Activated CD8-positive, alpha-beta memory T cell treated with anti-CD3 and anti-CD28 coated beads, Interleukin-2, amount 50 U/mL, for 1 hour (primary cell): Measurements from ENCODE around the gene DYNLRB1.
A peak's percentile ranks its signal among the peaks of the same experiment; 100 is the strongest.
"Not testable (repeated sequence)": the region's sequence is repeated elsewhere in the genome, so short reads cannot be mapped to it uniquely, and the experiment has no call there.

ENCODE experiments used
- DNase-seq: peaks from one replicate; pipeline ENCODE4 v3.0.0-alpha.2; 2020; ENCODE audit errors: extremely low read depth

Gene DYNLRB1

DNA sequence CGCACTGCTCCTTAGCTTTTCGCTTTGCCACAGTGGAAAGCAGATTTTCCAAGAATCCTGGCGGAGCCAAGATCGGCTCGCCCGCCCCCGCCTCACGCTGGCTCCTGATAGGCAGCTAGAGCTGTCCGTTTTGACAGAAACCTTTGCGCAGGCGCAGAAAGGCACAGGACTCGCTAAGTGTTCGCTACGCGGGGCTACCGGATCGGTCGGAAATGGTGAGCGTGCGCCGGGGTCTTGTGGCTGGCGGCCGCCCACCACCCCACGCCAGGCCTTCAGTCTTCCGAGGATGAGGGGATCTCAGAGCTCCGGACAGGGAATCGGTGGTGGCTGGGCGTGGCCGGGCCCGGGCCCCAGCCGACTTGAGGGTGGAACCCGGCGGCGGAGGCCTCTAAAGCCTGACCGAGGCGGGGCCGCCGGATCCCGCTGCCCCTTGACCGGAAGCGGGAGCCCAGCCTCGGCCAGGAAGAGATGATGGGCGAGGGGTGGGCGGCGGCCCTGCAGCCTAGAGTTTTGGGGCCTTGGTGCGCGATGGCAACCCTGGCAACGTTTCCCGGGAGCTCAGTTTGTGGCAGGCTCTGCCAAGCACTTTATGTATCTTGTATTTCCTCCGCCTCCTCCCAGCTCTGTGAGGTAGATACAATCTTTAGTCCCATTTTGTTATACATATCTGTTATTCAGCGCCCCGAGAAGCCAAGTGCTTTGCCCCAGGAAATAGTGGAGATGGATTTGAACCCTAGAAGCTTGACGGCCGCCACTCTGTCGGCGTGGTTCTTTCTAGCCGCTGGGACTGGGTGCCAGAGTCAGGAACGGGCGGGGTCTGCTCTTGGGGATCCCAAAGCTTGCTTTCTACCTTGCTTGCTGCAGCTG lies at the start of gene DYNLRB1:
Gene DYNLRB1, plus strand, starts transcription at position 176 of the 867 bp plus-strand sequence. Its CDS starts 37 bp downstream, at position 213.
- DNase-seq, result peak; percentile 95

DNA sequence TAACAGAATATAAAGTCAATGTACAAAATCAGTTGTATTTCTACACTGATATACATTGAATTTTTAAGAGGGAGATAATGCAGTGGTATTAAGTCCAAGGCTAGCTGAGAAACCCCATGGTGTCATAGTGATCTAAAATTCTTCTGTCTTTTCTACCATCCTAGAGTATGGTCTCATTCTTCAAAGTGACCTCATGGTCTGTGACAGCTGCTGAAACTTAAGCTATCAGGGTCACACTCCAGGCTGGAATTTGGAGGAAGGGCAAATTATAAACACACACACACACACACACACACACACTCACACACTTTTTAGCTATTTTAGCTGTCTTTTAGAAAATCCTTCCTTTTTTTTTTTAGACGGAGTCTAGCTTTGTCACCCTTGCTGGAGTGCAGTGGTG lies 47.3 kb upstream of the DYNLRB1 start:
- DNase-seq, result no peak

DNA sequence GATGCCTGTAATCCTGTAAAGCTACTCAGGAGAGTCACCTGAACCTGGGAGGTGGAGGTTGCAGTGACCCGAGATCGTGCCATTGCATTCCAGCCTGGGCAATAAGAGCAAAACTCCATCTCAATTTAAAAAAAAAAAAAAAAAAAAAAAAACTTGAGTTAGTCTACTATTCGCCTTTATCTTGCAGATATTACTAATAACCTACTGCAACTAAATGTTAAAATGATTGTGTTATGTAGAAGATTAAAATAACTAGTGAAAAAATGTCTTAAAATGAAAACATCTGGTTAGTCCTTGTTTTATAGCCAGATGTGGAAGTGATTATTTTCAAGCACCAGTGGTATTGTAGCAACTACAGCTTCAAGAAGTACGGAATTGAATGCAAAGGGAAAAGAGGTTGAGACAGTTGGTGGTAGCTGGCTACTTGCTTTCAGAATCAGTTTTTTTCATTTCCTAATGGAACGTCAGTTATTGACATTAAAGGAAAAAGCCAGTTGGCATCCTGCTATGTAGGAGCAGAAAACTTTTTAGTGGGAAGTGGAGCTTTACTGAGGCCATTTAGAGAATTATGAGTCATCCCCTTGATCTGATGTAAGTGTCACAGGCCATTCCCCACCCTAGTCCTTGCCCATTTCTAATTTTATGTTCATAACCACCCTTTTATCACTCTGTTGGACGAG lies 43.8 kb upstream of the DYNLRB1 start:
- no peak for DNase-seq

DNA sequence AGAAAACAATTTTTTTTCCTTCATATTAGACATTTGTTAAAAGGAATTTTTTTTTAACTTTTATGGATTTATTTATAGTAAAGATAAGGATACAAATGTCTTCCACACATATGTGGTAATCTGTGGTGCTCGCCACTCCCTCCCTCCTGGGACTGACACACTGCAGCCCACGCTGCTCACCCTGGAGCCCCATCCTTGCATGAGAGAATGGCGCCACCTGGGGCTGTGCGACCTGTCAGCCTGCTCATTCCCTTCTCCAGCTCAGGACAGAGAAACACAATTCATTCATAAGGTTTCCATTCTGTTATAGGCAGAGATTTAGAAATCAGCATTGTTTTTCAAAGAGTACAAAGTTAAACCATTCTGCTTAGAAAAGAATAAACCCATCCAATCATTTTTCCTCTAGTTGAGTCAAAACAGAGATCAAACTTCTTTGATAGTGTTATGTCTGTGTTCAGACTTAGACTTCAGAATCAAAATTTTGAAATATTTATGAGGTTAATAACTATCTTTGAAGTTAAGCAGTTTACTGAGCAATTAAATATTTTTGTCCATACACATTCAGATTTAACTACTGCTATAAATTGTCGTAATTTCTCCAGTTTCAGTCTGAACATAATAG lies 42.8 kb upstream of the DYNLRB1 start:
- DNase-seq, result no peak

DNA sequence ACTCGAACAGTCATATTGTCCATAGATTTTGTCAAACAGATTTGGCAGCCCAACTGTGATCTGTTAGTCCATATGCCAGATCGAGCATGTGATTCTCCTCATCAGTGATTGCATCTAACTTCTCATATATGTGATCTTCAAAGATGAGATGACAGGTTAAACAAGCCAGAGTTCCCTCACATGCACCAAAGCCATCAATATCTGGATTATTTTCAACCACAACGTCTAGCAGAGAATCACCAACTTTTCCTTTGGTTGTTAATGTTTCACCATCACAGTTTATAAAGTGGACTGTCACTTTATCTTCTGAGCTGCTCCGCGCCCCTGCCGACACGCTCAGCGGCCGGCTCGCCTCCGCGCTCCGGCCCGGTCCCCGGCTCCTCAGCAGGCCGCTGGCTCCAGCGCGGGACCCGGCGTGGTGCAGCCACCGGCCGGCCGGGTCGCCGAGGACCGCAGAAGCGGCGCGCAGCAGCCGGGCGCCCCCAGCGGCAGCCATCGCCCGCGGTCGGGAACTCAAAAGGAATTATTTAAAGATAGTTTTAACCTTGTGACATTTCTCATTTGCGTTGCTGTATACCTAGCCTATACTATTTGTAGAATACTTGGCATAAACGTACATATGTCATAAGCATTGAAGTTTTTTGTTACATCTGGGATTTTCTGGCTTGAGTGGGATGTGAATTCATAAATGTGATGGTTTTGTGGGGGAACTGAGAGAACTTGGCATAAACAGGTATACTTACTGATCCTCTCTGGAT lies 40.1 kb upstream of the DYNLRB1 start:
- no peak for DNase-seq

DNA sequence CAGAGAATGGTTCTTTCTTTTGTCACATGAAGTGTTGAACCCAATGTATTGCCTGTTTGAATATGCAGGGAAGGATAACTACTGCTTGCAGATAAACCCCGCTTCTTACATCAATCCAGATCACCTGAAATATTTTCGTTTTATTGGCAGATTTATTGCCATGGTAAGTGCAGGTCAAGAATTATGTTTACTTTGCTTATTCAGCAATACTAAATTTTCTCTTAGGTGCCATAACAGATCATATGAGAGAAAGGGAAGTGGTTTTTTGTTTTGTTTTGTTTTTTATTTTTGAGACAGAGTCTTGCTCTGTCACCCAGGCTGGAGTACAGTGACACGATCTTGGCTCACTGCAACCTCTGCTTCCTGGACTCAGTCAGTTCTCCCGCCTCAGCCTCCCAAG lies 36.6 kb upstream of the DYNLRB1 start:
- DNase-seq, result no peak

DNA sequence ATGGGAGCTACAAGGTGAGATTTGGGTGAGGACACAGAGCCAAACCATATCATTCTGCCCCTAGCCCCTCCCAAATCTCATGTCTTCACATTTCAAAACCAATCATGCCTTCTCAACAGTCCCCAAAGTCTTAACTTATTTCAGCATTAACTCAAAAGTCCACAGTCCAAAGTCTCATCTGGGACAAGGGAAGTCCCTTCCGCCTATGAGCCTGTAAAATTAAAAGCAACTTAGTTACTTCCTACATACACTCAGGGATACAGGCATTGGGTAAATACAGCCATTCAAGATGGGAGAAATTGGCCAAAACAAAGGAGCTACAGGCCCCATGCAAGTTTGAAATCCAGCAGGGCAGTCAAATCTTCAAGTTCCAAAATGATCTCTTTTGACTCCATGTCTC lies 34.1 kb upstream of the DYNLRB1 start:
- not testable (repeated sequence) for DNase-seq

DNA sequence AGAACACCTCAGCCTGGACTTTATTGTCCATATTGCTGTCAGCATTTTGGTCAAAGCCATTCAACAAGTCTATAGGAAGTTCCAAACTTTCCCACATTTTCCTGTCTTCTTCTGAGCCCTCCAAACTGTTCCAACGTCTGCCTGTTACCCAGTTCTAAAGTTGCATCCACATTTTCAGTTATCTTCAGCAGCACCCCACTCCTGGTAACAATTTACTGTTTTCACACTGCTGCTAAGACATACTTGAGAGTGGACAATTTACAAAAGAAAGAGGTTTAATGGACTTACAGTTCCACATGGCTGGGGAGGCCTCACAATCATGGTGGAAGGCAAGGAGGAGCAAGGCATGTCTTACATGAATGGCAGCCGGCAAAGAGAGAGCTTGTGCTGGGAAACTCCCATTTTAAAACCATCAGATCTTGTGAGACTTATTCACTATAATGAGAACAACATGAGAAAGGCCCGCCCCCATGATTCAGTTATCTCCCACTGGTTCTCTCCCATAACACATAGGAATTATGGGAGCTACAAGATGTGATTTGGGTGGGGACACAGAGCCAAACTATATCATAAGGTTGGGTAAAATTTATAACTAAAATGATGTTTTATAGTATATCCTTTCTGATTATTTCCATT lies 32.5 kb upstream of the DYNLRB1 start:
- DNase-seq, result not testable (repeated sequence)

DNA sequence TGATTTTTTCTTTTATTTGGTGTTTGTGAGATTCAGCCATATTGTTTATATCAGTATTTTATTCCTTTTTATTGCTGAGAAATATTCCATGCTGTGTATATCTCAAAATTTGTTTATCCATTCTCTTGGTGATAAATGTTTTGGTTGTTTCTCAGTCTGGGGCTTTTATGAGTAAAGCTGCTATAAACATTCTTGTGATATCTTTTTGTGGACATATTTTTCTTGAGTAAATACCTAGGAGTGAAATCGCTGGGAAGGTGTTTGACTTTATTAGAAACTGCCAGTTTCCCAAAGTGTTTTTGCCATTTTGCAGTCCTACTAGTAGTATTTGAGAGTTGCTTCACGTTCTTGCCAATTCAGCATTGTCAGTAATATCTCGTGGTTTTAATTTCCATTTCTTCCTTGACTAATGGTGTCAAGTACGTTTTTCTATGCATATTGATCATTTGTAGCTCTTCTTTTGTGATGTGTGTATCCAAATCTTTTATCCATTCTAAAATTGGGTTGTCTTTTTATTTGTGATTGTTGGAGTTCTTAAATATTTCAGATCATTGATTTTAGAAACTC lies 31.1 kb upstream of the DYNLRB1 start:
- no peak for DNase-seq

DNA sequence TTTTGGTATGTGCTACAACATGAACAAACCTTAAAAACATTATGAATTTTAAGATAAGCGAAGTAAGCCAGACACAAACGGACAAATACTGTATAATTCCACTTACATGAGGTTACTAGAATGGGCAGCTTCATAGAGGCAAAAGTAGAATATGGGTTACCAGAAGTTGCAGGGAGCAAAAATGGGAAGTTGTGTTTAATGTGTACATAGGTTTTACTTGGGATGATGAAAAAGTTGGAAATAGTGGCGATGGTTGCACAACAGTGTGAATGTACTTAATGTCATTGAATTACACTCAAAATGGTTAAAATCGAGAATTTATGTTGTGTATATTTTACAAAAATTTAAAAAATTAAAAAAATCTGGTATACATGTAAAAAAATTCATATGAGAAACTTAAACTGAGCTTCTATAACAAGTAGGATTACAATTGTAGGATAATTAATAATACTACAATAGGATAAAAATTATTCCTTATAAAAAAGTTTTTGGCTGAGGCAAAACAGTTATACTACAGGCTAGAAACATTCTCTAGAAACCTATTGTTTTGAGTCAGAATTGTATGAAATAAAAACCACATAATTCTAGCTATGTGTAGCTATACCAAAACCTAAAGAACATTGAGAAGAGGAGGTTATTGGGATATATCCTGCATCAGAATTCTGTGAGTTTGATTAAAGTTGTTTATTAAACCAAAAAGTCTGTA lies 24.8 kb upstream of the DYNLRB1 start:
- no peak for DNase-seq

DNA sequence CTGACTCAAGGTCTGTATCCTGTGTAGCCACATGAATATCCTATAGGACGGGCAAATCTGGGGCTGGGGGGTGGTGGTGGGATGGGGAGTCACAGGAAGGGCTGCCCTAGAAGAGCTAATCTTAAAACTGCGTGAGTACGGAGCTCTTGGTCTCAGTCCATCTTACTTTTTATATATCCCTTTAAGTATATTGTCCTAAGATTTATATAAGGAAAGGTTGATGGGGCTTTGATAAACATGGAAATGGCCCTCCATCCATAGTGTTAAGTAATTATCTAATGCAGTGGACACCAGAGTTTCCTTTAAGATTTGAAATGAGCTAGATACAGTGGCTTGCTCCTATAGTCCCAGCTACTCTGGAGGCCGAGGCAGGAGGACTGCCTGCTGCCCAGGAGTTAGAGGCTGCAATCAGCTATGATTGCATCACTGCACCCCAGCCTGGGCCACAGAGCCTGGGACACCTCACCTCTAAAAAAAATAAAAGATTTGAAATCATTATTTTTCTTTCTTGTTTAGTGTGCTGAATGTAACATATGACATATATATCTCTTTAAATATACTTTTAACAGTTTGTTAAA lies 24.2 kb upstream of the DYNLRB1 start:
- DNase-seq, result no peak

DNA sequence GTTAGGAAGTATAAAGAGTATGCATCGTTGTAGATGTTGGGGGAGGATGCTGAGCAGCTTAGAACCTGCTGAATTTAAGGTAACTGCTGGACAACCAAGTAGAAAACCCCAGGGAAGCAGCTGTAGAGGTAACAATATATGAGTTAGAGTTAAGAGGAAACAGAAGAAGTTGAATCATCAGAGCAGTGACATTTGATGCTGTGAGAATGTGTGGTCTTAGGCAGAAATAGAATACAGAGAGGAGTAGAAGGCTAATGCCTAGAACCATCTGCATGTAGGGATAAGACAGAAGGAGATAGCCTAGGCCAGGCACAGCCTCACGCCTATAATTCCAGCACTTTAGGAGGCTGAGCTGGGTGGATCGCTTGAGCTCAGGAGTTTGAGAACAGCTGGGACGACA lies 22.6 kb upstream of the DYNLRB1 start:
- no peak for DNase-seq

DNA sequence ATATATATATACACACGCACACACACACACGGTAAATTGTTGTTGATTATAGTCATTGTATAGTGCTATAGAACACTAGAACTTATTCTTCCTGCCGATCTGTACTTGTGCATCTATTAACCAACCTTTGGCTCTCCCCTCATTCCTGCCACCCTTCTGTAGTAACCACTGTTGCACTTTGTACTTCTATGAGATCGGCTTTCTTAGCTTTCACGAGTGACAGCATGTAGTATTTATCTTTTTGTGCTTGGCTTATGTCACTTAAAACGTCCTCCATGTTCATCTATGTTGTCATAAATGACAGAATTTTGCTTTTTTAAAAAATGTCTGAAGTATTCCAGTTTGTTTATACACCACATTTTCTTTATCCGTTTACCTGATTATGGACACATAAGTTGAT lies 20.9 kb upstream of the DYNLRB1 start:
- no peak for DNase-seq

DNA sequence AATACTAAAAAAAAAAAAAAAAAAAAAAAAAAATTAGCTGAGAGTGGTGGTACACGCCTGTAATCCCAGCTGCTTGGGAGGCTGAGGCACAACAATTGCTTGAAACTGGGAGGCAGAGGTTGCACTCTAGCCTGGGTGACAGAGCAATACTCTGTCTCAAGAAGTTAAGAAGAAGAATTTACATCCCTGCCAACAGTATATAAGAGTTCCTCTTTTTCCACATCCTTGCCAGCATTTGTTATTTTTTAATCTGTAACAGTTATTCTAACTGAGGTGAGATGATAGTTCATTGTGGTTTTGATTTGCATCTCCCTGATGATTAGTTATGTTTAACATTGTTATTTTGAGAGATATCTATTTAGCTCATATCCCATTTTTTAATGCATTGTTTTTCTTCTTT lies 20.3 kb upstream of the DYNLRB1 start:
- no peak for DNase-seq

DNA sequence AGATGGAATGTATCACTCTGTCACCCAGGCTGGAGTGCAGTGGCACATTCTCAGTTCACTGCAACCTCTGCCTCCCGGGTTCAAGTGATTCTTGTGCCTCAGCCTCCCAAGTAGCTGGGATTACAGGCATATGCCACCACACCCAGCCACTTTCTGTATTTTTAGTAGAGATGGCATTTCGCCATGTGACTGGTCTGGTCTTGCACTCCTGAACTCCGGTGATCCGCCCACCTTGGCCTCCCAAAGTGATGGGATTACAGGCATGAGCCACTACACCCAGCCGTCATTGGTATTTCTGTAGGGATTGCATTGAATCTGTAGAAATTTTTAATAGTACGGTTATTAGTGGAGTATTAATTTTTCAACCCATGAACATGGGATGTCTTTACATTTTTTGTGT lies 18.6 kb upstream of the DYNLRB1 start:
- DNase-seq, result not testable (repeated sequence)

DNA sequence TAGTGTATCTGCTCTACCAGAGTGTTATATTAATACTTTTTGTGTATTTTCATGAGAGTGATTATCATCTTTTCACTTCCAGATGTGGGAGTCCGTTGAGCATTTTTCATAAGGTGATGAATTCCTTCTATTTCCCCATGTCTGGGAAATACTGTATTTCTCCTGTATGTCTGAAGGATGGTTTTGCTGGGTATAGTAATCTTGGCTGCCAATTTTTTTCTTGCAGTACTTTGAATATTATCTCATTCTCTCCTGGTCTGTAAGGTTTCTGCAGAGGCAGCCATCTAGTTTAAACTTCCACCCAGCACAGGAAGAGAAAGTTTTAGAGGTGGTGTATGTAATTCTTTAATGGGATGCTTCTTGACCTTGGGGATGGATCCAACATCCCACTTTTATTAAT lies 15.4 kb upstream of the DYNLRB1 start:
- no peak for DNase-seq

DNA sequence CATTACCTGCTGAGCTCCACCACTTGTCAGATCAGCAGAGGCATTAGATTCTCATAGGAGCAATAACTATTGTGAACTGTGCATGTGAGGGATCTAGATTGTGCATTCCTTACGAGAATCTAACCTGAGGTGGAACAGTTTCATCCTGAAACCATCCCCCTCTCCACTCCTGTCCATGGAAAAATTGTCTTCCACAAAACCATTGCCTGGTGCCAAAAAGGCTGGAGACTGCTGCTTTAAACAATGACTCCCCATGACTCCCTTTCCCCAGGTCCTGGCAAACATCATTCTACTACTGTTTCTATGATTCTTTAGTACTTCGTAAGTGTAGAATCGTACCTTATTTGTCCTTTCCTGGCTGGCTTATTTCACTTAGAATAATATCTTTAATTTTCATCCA lies 9.7 kb upstream of the DYNLRB1 start:
- no peak for DNase-seq

DNA sequence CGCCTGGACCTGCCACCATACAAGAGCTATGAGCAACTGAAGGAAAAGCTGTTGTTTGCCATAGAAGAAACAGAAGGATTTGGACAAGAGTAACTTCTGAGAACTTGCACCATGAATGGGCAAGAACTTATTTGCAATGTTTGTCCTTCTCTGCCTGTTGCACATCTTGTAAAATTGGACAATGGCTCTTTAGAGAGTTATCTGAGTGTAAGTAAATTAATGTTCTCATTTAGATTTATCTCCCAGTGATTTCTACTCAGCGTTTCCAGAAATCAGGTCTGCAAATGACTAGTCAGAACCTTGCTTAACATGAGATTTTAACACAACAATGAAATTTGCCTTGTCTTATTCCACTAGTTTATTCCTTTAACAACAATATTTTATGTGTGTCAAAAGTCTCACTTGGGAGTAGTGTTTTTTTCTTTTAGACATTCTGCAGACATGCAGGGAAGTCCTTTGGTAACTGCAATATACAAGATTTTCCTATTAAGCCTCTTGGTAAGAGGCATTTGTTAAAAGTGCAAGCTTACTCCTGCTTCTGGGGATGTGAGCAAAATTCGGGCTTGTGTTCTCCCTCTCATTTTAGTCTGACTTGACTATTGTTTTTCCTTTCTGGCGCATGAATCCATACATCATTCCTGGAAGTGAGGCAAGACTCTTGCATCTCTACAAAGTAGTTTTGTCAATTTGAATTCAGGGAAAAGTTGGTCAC lies 8.4 kb upstream of the DYNLRB1 start:
- no peak for DNase-seq

DNA sequence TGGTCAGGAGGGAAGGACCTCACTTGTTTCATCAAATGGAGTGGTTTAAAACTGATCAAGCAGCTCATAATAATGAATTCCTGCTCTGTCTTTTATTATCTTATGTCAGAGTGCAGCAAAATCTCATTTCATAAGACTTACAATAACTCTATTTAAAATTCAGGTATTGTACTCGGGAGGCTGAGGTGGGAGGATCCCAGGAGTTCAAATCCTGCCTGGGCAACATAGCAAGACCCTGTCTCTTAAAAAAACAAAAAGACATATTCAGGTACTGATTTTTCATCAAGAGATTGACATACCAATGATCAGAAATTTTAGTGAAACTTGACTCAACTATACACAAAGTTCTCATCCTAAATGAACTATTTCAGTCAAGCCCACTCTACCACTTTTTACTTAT lies 5.6 kb upstream of the DYNLRB1 start:
- no peak for DNase-seq

DNA sequence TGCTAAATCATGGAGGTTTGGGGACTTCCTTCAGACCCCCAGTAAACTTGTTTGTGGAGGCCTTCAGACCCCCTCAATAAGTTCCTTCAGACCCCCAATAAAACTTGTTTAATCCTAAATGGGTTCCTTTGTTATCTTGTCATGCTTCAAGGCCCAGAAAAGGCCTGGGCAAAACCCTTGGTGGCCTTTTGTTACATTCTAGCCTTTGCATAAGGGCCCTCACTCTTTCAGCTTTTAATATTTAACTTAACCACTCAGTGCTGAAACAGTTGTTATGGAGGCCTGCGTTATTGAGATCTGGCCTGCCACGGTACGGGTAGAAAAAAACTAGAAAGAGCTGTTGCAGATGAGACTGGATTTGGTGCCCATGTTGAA lies 4.3 kb upstream of the DYNLRB1 start:
- DNase-seq, result no peak
